ENCODE data around the gene UBE2H.
"Not testable (repeated sequence)": the region's sequence is repeated elsewhere in the genome, so short reads cannot be mapped to it uniquely, and the experiment has no call there.

The UBE2H gene

GRCh38 chr7:129952653-129953560, at the start of gene UBE2H:
Gene UBE2H, minus strand, starts transcription at chr7:129952960. Its CDS starts 405 bp downstream, at chr7:129952555.
- peak; percentile 53 to 94 (median 90) for DNase-seq

- no peak for DNase-seq
Observed at GRCh38 chr7:129998446-129998845, 45.7 kb upstream of the UBE2H start.

GRCh38 chr7:129997285-129997684, 44.5 kb upstream of the UBE2H start:
- DNase-seq, result no peak

- no peak for DNase-seq
Observed at GRCh38 chr7:129993275-129993674, 40.5 kb upstream of the UBE2H start.

- DNase-seq, result peak in 2 of 14 donors; percentile 1 to 5
Observed at GRCh38 chr7:129990403-129991192, 37.8 kb upstream of the UBE2H start.

- no peak for DNase-seq
Observed at GRCh38 chr7:129989466-129989865, 36.7 kb upstream of the UBE2H start.

GRCh38 chr7:129986600-129986999, 33.8 kb upstream of the UBE2H start:
- no peak for DNase-seq

GRCh38 chr7:129980667-129981066, 27.9 kb upstream of the UBE2H start:
- no peak for DNase-seq

GRCh38 chr7:129975309-129975708, 22.5 kb upstream of the UBE2H start:
- no peak for DNase-seq

GRCh38 chr7:129970816-129971215, 18.1 kb upstream of the UBE2H start:
- DNase-seq, result no peak

GRCh38 chr7:129969881-129970446, 17.2 kb upstream of the UBE2H start:
- DNase-seq, result no peak

GRCh38 chr7:129968592-129969383, 16.0 kb upstream of the UBE2H start:
- no peak for DNase-seq

GRCh38 chr7:129960204-129960475, 7.4 kb upstream of the UBE2H start:
- not testable (repeated sequence) for DNase-seq

- no peak for DNase-seq
Observed at GRCh38 chr7:129959471-129960203, 6.9 kb upstream of the UBE2H start.

GRCh38 chr7:129958643-129959470, 6.1 kb upstream of the UBE2H start:
- DNase-seq, result no peak

GRCh38 chr7:129955993-129956543, 3.3 kb upstream of the UBE2H start:
- DNase-seq, result no peak

GRCh38 chr7:129952086-129952652, 591 bp downstream of the UBE2H start:
- peak in 11 of 14 donors; percentile 31 to 78 (median 67) for DNase-seq

GRCh38 chr7:129951226-129952085, 1.3 kb downstream of the UBE2H start:
- DNase-seq, result peak in 10 of 14 donors; percentile 8 to 60 (median 38)

- no peak for DNase-seq
Observed at GRCh38 chr7:129950933-129951225, 1.9 kb downstream of the UBE2H start.

Data from C1 segment of cervical spinal cord (tissue), 14 donors.